Body of pancreas (tissue), 4 donors: Measurements from ENCODE around the gene NUP210.

ENCODE experiments used
- CTCF ChIP-seq, 7 experiments: fragments of 450-650 bp in 4 of 7; fragments of 200-600 bp in 3 of 7; sonication (generic) in 3 of 7; IDR thresholded peaks; one replicate each; pipeline ENCODE4 v1.5.1; 2016 to 2019; ENCODE audit warnings: antibody characterized with exemption in 7 of 7
- POLR2A ChIP-seq, 3 donors: fragments of 450-650 bp; IDR thresholded peaks; one replicate each; pipeline ENCODE4 v1.6.1; 2016; ENCODE audit warnings: antibody characterized with exemption in 3 of 3, mild to moderate bottlenecking in 2 of 3

DNA sequence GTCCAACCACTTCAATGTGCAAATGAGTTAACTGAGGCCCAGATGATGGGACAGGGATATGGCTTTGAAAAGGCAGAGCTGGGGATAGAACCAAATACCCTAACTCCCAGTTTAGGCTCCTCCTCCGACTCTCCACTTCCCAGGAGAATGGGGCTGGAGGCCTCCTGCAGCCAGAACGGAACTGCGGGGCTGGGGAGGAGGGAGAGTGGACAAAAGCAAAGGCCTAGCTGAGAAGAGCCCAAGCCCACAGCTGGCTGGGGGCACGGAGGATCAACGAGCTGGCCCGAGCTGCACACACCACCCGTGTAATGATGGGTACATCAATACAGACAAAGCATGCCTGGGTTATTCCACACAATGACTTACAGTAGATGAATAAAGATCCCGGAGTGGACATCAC, 74.8 kb downstream of the NUP210 start:
- TF ChIP-seq CTCF (IDR thresholded peaks at IDR 0.05) (no peak), POLR2A (IDR thresholded peaks at IDR 0.05) (no peak)
